HL-60 (cell line): ENCODE measurements around the gene KIAA1671.

Experiments used
- DNase-seq, 2 experiments: peaks; one replicate each; pipeline ENCODE4 v3.0.0-alpha.2; 2010 to 2020; ENCODE audit warnings: low read depth in 1 of 2, low spot score in 1 of 2
- H3K27ac ChIP-seq: fragments of 250-450 bp; sonication (Bioruptor Pico); replicated peaks from 2 replicates; pipeline ENCODE4 v1.5.1; 2020; ENCODE audit warnings: mild to moderate bottlenecking, moderate library complexity
- H3K27me3 ChIP-seq: fragments of 250-450 bp; sonication (Bioruptor Pico); 2 replicates; pipeline ENCODE4 v1.5.1; 2021; ENCODE audit warnings: mild to moderate bottlenecking, moderate library complexity; ENCODE audit not compliant: insufficient read depth, poor library complexity, severe bottlenecking
- H3K4me3 ChIP-seq: replicated peaks from 2 replicates; pipeline ENCODE4 v1.5.1; 2011; ENCODE audit warnings: mild to moderate bottlenecking, control low read depth, low read length; ENCODE audit not compliant: insufficient read depth
- CTCF ChIP-seq: IDR thresholded peaks from one replicate; pipeline ENCODE4 v1.5.1; 2011; ENCODE audit warnings: low read length, control low read depth, inconsistent platforms; ENCODE audit not compliant: insufficient read depth
- GABPA ChIP-seq: IDR thresholded peaks from 2 replicates; pipeline ENCODE4 v1.6.1; 2012; ENCODE audit warnings: low read depth
- POLR2AphosphoS5 ChIP-seq: IDR thresholded peaks from 2 replicates; pipeline ENCODE4 v1.6.1; 2012; ENCODE audit warnings: low read depth
- REST ChIP-seq: IDR thresholded peaks from 2 replicates; pipeline ENCODE4 v1.6.1; 2012; ENCODE audit warnings: low read depth; ENCODE audit not compliant: insufficient replicate concordance
- SPI1 ChIP-seq: IDR thresholded peaks from 2 replicates; pipeline ENCODE4 v1.6.1; 2012; ENCODE audit warnings: low read depth, mild to moderate bottlenecking, borderline replicate concordance

KIAA1671 gene

GRCh38 chr22:24968066-24968561 lies 15.6 kb downstream of the KIAA1671 start:
- Histone ChIP-seq H3K4me3 (no peak overlapping the region), H3K27ac (no peak overlapping the region), H3K27me3 (no peaks in the 10 kb centered on the region)
- no peak for TF ChIP-seq POLR2AphosphoS5
- TF ChIP-seq REST: no peak
- no peak for TF ChIP-seq CTCF
- TF ChIP-seq GABPA: no peak
- DNase-seq: no peak

GRCh38 chr22:24969560-24970301 lies 17.2 kb downstream of the KIAA1671 start:
- H3K27ac ChIP-seq: no peak overlapping the region
- no peak overlapping the region for H3K4me3 ChIP-seq
- DNase-seq: no peak
- no peaks in the 10 kb centered on the region for H3K27me3 ChIP-seq
- no peak for TF ChIP-seq POLR2AphosphoS5
- TF ChIP-seq REST: no peak
- no peak for TF ChIP-seq GABPA
- no peak for TF ChIP-seq CTCF
- no peak for TF ChIP-seq SPI1

GRCh38 chr22:24972369-24972768 lies 19.9 kb downstream of the KIAA1671 start:
- Histone ChIP-seq H3K4me3 (no peak overlapping the region), H3K27me3 (no peaks in the 10 kb centered on the region), H3K27ac (no peak overlapping the region)
- TF ChIP-seq POLR2AphosphoS5 (no peak), GABPA (no peak)
- DNase-seq: no peak

GRCh38 chr22:24973872-24974271 lies 21.4 kb downstream of the KIAA1671 start:
- no peaks in the 10 kb centered on the region for H3K27me3 ChIP-seq
- H3K27ac ChIP-seq: no peak overlapping the region
- TF ChIP-seq REST (no peak), CTCF (no peak), GABPA (no peak), POLR2AphosphoS5 (no peak), SPI1 (no peak)
- H3K4me3 ChIP-seq: no peak overlapping the region
- no peak for DNase-seq
